Mammary epithelial cell (primary cell): Measurements from ENCODE around the gene TRIM67.

Experiments
- EZH2 ChIP-seq: IDR thresholded peaks from 2 replicates; pipeline ENCODE4 v1.6.1; 2012; ENCODE audit warnings: low read length, inconsistent platforms, borderline replicate concordance
- TF ChIP-seq, protein P1 (sequence below), 2 donors: IDR thresholded peaks in 1 of 2; conservative IDR thresholded peaks in 1 of 2; 2 replicates each; pipeline ENCODE4 v1.5.1; 2011 to 2012; ENCODE audit warnings: inconsistent platforms in 2 of 2, low read length in 2 of 2, mild to moderate bottlenecking in 2 of 2, control low read depth in 1 of 2, low read depth in 1 of 2; ENCODE audit not compliant: insufficient read depth in 1 of 2; ENCODE audit errors: extremely low read depth in 1 of 2

DNA sequence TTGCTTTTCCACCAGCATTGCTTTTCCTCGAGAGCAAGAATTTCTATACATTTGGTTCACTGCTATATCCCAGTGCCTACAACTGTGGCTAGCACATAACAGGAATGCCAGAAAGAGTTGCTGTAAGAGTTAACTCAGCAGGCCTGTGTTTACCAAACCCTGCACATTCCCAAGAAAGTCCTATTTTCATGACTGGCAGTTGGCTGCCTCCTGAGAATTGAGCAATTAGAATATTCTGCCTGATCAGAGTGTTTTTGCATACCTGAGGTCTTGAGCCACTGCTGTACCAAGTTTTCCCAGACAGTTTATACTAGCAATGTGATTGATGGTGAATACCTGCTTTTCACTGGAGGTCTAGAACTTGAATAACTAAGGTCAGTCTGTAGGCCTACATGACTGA lies 76.4 kb downstream of the TRIM67 start:
- no peak for TF ChIP-seq EZH2
- TF ChIP-seq, protein P1, sequence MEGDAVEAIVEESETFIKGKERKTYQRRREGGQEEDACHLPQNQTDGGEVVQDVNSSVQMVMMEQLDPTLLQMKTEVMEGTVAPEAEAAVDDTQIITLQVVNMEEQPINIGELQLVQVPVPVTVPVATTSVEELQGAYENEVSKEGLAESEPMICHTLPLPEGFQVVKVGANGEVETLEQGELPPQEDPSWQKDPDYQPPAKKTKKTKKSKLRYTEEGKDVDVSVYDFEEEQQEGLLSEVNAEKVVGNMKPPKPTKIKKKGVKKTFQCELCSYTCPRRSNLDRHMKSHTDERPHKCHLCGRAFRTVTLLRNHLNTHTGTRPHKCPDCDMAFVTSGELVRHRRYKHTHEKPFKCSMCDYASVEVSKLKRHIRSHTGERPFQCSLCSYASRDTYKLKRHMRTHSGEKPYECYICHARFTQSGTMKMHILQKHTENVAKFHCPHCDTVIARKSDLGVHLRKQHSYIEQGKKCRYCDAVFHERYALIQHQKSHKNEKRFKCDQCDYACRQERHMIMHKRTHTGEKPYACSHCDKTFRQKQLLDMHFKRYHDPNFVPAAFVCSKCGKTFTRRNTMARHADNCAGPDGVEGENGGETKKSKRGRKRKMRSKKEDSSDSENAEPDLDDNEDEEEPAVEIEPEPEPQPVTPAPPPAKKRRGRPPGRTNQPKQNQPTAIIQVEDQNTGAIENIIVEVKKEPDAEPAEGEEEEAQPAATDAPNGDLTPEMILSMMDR (conservative IDR thresholded peaks at IDR 0.05 in 1 of 2, IDR thresholded peaks at IDR 0.05 in 1 of 2; ENCODE audit: extremely low read depth in 1 of 2, insufficient read depth in 1 of 2, low read depth in 1 of 2, low read length in 2 of 2), result no peak
